ENCODE measurements around the gene CNTN1.

DNA sequence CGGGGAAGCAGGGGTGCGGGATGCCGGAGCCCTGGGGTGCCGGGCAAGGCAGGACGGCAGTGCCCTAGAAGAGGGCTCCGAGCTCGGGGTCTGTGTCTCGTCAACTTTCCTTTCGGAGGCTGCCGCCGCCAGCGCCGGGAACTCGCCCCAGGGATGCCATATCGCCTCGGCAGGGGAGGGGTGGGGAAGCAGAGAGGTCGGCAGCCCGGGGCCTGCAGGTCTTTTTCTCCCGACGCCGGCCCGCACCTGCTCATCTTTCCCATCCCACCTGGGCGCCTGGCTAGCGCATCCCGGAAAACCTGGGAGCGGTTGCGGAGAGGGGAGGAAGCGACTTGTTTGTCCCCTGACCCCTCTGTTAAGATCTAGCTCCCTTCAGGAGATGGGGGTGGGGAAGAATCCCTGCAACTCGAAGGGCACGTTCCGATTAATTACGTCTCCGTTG lies 547 bp downstream of the CNTN1 start:
- TF ChIP-seq POLR2A (IDR thresholded peaks at IDR 0.05) (no peak), CTCF (IDR thresholded peaks at IDR 0.05) (no peak), POLR2AphosphoS5 (IDR thresholded peaks at IDR 0.05) (no peak)

All from prostate gland (tissue), 2 donors.